Gastrocnemius medialis (tissue), 4 donors: ENCODE measurements around the gene SPON1.

Experiments
- POLR2A ChIP-seq, 2 donors: fragments of 450-650 bp; IDR thresholded peaks; one replicate each; pipeline ENCODE4 v1.6.1; 2017; ENCODE audit warnings: antibody characterized with exemption in 2 of 2, mild to moderate bottlenecking in 2 of 2, moderate library complexity in 2 of 2
- TF ChIP-seq, protein P1 (sequence below), 5 experiments: fragments of 450-650 bp in 3 of 5; fragments of 200-600 bp in 2 of 5; sonication (generic) in 2 of 5; IDR thresholded peaks in 4 of 5; conservative IDR thresholded peaks in 1 of 5; 1 replicate in 4 of 5; 2 replicates in 1 of 5; pipeline ENCODE4 v1.5.1; 2016 to 2019; ENCODE audit warnings: antibody characterized with exemption in 5 of 5, mild to moderate bottlenecking in 3 of 5, moderate library complexity in 3 of 5

DNA sequence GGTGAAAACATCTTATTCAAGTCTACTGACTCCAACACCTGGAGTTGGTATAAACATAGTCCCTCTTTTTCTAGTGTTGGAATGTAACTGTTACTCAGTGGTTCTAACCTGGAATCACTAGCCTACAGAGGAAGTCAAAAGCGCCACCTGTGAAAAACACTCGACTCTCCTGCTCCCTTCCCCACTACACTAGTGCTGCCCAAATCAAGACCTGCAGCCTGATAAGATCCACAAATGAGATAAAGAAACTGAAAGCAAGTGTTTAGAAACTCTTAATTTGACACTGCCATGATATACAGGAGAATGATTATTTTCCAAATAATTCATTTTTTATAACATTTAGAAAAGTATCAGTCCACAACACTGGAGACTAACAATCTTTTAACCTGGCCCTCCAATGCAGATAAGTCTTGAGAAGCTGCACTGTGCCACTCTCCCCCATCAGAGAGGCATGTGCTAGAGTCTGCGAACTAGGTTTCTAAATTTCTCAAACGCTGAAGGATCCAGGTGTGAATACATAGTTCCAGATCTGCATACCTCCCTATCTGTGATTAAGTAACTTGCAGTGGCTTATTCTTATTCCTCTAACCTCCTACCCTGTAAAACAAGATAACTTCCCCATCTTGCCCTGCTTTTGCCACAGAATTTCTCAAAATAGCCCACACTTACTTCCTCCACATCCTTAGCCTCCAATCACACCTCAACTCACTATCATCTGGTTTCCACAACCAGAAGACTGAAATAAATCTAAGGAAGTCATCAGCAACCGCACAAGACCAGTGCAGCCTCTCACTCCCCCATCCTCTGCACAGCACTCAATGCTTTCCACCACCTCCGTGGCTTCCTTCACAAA lies 308.4 kb downstream of the SPON1 start:
- TF ChIP-seq, protein P1, sequence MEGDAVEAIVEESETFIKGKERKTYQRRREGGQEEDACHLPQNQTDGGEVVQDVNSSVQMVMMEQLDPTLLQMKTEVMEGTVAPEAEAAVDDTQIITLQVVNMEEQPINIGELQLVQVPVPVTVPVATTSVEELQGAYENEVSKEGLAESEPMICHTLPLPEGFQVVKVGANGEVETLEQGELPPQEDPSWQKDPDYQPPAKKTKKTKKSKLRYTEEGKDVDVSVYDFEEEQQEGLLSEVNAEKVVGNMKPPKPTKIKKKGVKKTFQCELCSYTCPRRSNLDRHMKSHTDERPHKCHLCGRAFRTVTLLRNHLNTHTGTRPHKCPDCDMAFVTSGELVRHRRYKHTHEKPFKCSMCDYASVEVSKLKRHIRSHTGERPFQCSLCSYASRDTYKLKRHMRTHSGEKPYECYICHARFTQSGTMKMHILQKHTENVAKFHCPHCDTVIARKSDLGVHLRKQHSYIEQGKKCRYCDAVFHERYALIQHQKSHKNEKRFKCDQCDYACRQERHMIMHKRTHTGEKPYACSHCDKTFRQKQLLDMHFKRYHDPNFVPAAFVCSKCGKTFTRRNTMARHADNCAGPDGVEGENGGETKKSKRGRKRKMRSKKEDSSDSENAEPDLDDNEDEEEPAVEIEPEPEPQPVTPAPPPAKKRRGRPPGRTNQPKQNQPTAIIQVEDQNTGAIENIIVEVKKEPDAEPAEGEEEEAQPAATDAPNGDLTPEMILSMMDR (IDR thresholded peaks at IDR 0.05 in 4 of 5, conservative IDR thresholded peaks at IDR 0.05 in 1 of 5): no peak
- TF ChIP-seq POLR2A (IDR thresholded peaks at IDR 0.05): no peak
